Activated CD8-positive, alpha-beta memory T cell treated with anti-CD3 and anti-CD28 coated beads for 4 hours (primary cell): Measurements from ENCODE around the gene SELENOT.
"Not testable (repeated sequence)": the region's sequence is repeated elsewhere in the genome, so short reads cannot be mapped to it uniquely, and the experiment has no call there.

ENCODE experiments used
- DNase-seq, 2 donors: peaks; one replicate each; pipeline ENCODE4 v3.0.0-alpha.2; 2020; ENCODE audit warnings: low read depth in 2 of 2

SELENOT gene

GRCh38 chr3:150603153-150603979 lies at the start of gene SELENOT:
SELENOT (plus strand) TSS chr3:150603321; CDS start chr3:150603363, 42 bp downstream.
- peak; percentile 86 to 87 for DNase-seq

- DNase-seq: no peak
Observed at GRCh38 chr3:150555859-150556436, 47.2 kb upstream of the SELENOT start.

GRCh38 chr3:150556792-150557191 lies 46.3 kb upstream of the SELENOT start:
- DNase-seq: no peak

GRCh38 chr3:150557725-150558124 lies 45.4 kb upstream of the SELENOT start:
- no peak for DNase-seq

- no peak for DNase-seq
Observed at GRCh38 chr3:150564243-150564642, 38.9 kb upstream of the SELENOT start.

- no peak for DNase-seq
Observed at GRCh38 chr3:150567328-150567727, 35.8 kb upstream of the SELENOT start.

GRCh38 chr3:150577855-150578254 lies 25.3 kb upstream of the SELENOT start:
- no peak for DNase-seq

- DNase-seq: no peak
Observed at GRCh38 chr3:150581174-150581573, 21.9 kb upstream of the SELENOT start.

GRCh38 chr3:150582620-150583019 lies 20.5 kb upstream of the SELENOT start:
- no peak for DNase-seq

GRCh38 chr3:150583028-150583427 lies 20.1 kb upstream of the SELENOT start:
- no peak for DNase-seq

- no peak for DNase-seq
Observed at GRCh38 chr3:150588027-150588830, 14.9 kb upstream of the SELENOT start.

- DNase-seq: no peak
Observed at GRCh38 chr3:150589759-150590158, 13.4 kb upstream of the SELENOT start.

- DNase-seq: no peak
Observed at GRCh38 chr3:150594150-150594549, 9.0 kb upstream of the SELENOT start.

- DNase-seq: no peak
Observed at GRCh38 chr3:150597646-150598045, 5.5 kb upstream of the SELENOT start.

- no peak for DNase-seq
Observed at GRCh38 chr3:150599611-150600297, 3.4 kb upstream of the SELENOT start.

- not testable (repeated sequence) for DNase-seq
Observed at GRCh38 chr3:150600647-150601530, 2.2 kb upstream of the SELENOT start.

- DNase-seq: no peak
Observed at GRCh38 chr3:150602426-150603152, 532 bp upstream of the SELENOT start.

- DNase-seq: no peak
Observed at GRCh38 chr3:150603980-150604319, 829 bp downstream of the SELENOT start.

GRCh38 chr3:150605998-150606641 lies 3.0 kb downstream of the SELENOT start:
- DNase-seq: no peak
